Fibroblast of skin of left quadriceps (primary cell): ENCODE results near the gene NPIPA3.
"Not testable (repeated sequence)": the region's sequence is repeated elsewhere in the genome, so short reads cannot be mapped to it uniquely, and the experiment has no call there.

Experiments
- DNase-seq, 2 experiments: peaks; one replicate each; pipeline ENCODE4 v3.0.0-alpha.2; 2013; ENCODE audit warnings: low read depth in 2 of 2

Gene NPIPA3

DNA sequence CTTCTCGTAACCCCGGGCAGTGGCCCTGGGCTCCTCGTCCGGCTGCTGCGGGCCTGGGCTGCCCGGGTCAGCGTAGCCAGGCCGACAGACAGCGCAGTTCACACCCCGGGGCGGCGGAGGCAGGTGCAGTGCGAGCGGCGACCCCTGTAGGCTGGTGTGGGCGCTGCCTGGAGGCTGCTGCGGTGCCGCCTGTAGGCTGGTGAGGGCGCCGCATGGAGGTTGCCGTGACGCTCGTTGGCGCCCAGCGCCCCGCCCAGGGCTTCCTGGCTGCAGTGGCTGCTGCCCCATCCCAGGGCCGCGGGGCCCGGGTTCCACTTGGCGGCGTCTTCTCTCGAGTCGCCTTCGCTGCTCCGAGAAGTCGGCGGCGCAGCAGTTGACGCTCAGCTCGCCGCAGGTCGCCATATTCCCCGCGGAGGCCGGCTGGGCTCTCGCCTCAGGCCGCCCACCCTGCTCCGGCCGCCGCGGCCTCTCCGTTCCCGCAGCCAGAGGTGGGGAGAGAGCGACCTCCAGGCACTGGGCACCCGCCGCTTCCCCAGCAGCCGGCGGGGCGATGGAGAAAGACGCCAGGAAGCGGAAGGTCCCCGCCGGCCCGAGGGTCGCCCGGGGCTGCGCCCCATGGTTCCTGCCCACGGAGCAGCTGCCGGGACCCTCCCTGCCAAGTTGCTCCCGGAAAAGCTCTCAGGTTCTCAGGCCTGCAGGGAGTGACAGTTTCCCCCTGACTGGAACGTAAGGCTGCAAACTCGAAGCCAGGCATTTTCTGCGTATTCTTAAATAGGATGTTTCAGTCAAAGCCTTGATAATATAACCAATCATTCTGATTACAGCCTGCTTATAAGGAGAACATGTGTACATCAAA is at the start of gene NPIPA3:
NPIPA3 (plus strand) TSS at position 256 of the 856 bp plus-strand sequence. CDS start 5,533 bp downstream, outside the sequence.
- not testable (repeated sequence) for DNase-seq

DNA sequence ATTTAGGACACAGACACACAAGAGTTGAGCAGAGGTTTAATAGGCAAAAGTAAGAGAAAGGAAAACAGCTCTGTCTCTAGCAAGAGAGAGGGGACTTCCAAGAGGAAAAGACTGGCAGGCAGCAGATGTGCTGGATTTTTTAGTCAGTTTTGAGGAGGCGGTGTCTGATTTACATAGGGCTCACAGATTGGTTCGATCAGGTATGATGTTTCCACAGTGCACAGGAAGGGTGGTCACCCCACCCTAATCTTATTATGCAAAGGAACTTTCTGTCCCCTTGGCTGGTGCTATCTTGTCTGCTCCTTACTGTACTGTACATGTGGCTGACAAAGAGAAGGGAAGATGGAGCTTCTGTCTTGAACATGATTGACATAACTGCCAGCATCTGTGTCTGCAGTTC is 45.1 kb upstream of the NPIPA3 start:
- no peak for DNase-seq

DNA sequence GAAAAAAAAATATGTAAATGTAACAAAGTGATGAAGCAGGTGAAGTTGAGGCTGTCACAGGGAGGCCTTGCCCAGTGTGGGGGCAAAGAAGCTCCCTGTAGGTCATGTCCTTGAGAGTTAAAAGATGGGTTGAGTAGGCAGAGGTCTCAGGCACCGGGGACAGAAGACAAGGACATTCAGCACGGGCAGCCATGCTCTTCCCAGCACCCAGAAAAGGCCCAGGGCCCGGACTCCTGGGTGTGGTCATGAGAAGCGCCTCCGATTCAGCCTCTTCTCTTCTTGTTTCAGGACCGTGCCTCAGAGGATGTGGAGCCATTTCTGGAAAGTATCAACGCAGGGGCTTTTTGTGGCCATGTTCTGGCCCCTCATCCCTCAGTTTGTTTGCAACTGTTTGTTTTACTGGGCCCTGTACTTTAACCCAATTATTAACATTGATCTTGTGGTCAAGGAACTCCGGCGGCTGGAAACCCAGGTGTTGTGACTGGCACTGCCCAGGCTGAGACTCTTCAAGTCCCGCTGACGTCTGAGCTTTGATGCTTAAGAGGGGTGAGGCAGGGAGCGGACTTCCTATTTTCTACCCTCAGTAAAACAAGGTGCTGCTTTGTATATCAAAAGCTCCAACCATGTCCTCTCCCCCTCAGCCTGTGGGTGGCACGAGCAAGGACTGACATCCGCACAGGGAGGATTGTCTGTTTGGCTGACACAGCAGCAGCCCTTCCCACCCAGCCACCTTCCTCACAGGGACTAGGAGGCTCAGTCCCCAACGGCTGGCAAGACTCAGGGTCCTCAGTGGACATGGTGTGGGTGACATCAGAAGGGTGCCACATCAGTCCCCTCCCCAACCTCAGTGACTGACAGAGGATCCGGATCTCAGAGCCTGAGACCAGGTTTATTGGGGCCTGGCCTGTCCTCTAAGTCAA is 35.6 kb upstream of the NPIPA3 start:
- DNase-seq = no peak

DNA sequence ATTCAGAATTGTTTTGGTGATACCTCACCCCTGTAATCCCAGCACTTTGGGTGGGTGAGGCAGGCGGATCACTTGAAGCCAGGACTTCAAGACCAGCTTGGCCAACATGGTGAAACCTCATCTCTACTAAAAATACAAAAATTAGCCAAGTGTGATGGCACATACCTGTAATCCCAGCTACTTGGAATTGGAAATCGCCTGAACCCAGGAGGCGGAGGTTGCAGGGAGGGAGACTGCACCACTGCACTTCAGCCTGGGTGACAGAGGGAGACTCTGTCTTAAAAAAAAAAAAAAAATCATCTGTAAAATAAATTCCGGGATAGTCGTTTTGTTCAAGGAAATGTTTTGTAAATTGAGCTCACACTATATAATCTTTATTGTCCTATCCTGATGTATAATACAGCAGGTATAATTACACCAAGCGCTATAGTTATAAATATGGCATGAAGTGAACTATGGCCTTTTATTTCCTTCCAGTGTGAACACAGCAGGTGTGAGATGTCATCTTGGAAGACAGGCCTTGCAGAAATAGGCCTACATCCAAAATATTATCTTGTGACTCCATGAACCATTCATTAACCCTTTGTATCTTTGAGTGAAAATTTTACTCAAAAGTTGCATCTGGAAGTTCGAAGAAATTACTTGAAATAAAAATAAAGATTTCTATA is 34.5 kb upstream of the NPIPA3 start:
- no peak for DNase-seq

DNA sequence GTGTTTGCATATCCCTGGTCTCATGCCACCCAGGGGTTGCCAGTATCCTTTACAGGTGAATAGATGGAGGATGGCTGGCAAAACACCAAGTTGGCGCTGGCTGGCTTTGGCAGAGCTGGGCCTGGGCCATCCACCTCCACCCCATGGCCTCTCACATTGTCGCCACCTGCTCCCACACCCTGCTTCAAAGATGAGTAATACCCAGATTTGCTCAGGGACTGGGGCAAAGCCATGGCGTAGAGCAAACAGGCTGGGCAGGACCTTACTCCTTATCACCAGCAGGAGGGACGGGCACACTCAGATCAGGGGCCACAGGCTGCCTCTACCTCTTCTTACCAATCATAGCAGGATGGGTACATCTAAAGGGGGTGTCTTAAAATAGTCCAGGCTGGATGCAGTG is 33.4 kb upstream of the NPIPA3 start:
- no peak for DNase-seq

DNA sequence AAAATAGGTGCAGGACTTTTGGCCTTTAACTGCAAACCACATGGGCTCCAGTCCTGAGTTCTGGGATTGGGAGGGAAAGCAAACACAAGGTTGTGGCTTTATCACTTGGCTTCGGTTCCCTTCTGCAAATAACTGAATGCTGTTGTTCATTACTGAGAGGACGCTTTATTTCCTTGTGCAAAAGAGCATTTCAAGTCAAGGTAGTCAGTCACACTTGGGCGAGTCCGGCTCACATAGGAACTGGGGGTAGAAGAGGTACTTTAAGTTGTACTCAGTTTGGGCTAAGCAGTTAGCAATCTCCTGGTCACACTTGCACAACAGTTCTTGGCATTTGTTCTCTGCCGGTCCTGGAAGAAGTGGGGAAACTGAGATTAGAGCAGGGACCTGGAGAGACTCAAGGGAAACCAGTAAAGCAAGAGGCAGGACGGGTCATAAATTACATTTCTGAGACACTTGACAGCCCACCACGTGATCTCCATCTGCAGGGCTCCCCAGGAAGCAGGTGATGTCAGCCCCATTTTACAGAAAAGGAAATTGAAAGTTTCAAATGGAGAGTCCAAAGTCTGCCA is 30.7 kb upstream of the NPIPA3 start:
- DNase-seq = no peak

DNA sequence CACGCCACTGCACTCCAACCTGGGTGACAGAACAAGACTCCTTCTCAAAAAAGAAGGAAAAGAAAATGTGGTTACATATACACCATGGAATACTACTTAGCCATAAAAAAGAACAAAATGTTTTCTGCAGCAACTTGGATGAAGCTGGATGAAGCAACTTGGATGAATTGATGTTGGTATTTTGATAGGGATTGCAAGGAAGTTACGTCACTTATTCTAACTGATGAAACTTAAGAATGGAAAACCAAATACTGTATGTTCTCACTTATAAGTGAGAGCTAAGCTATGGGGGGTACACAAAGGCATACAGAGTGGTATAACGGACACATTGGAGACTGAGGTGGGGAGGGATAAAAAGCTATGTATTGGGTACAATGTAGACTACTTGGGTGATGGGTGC is 26.6 kb upstream of the NPIPA3 start:
- DNase-seq = no peak

DNA sequence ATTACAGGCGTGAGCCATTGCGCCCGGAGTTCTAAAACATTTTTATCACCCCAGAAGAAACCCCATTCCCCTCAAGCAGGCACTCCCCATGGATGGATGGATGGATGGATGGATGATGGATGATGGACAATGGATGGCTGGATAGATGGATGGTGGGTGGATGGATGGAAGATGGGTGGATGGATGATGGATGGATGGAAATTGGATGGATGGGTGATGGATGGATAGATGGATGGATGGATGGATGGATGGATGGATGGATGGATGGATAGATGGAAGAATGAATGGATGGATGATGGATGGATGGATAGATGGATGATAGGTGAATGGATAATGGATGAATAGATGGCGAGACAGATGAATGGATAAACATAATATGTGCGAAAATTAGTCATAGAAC is 25.6 kb upstream of the NPIPA3 start:
- DNase-seq = no peak

DNA sequence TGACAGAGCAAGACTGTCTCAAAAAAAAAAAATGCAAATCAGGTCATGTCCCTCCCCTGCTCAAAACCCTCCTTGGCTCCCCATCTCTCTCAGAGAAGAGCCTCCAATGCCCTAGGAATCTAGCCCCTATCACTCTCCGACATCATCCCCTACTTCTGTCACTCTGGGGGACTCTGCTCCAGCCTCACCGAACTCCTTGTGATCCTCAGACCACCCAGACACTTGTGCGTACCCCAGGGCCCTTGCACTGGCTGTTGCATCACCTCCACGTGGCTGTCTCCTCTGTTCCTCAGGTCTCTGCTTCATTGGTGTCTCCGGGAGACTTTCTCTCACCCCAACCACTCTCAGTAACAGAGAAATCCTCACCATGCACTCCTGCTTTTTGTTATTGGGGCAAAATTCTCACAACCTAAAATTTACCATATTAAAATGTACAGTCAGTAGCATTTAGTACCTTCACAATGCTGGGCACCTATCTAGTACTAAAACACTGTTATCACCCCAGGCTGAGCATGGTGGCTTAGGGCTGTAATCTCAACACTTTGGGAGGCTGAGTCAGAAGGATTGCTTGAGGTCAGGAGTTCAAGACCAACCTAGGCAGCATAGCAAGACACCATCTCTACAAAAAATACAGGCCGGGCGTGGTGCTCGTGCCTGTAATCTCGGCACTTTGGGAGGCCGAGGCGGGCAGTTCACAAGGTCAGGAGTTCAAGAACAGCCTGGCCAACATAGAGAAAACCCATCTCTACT is 24.3 kb upstream of the NPIPA3 start:
- DNase-seq = no peak

DNA sequence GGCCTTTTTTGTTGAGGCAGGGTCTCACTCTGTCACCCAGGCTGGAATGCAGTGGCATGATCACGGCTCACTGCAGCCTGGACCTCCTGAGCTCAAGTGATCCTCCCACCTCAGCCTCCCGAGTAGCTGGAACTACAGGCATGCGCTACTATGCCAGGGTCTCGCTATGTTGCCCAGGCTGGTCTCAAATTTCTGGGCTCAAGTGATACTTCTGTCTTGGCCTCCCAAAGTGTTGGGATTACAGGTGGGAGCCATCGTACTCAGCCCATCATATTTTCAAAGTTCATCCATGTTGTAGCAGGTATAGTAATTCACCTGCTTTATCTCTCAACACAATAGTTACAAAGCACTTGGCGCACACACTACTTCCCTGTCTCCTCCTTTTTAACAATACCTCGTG is 22.8 kb upstream of the NPIPA3 start:
- not testable (repeated sequence) for DNase-seq

DNA sequence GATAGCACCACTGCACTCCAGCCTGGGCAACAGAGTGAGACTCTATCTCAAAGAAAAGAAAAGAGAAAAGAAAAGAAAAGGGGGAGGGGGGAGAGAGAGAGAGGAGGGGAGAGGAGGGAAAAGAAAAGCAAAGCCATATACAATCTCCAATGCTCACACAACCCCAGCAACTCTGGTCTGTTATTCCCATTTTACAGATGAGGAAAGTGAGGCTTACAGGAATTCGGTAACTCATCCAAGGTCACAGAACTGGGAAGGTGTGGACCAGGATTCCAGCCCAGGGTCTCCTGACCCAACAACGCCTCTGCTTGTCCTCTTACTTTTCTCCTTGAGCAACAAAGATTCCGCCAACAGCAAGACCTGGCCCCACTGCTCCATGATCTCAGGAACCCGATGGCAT is 22.1 kb upstream of the NPIPA3 start:
- no peak for DNase-seq

DNA sequence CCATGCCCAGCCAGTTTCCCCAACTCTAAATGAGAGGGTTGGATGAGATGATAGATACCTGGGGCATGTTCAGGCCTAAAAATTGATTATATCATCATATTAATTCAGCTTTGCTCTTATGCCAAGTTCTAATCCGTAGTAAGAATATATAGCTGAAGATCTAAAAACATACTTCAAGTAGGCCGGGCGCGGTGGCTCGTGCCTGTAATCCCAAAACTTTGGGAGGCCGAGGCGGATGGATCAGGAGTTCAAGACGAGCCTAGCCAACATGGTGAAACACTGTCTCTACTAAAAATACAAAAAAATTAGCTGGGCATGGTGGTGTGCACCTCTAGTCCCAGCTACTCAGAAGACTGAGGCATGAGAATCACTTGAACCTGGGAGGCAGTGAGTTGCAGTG is 21.1 kb upstream of the NPIPA3 start:
- no peak for DNase-seq

DNA sequence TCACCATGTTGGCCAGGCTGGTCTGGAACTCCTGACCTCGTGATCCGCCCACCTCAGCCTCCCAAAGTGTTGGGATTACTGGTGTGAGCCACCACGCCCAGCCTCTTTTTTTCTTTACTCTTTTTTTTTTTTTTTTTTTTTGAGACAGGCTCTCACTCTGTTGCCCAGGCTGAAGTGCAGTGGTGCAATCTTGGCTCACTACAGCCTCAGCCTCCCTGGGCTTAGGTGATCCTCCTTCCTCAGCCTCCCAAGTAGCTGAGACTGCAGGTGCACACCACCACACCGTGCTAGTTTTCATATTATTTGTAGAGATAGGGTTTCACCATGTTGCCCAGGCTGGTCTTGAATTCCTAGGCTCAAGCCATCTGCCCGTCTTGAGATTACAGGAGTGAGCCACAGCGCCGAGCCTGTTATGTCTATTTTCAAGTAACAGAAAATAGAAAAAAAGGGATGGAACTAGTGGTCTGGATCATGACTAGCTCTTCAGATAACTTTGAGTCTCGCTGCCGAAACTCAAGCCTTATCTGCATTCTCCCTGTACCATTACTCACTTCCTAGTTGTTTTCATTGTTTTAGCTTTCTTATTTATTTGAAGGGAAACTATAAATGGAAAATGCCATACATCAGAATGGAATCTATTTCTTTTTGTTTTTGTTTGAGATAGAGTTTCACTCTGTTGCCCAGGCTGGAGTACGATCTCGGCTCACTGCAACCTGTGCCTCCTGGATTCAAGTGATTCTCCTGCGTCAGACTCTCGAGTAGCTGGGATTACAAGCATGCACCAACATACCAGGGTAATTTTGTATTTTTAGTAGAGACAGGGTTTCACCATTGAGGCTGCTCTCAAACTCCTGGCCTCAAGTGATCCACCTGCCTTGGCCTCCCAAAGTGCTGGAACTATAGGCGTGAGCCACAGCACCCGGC is 17.1 kb upstream of the NPIPA3 start:
- DNase-seq = not testable (repeated sequence)

DNA sequence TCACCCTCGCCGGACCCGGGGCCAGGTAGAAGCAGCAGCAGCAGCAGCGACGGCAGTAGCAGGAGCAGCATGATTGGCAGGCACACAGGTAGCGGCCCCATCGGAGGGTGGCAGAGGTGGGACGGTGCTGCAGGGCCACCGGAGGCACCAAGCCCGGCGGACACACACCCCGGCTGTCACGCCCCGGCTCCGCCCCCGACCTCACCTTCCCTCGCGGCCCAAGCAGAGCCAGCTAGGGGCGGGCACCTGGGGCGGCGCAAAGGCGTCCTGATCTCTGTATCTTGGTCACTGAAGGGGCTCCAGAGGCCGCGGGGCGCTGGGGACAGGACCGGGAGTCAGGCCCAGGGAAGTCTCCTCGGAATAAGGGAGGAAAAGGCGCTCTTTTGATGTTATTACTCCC is 9.1 kb upstream of the NPIPA3 start, which contains the start of gene PLA2G10:
PLA2G10 (minus strand) TSS at position 180 of the 400 bp plus-strand sequence; CDS start at position 101, 79 bp downstream.
- not testable (repeated sequence) for DNase-seq

DNA sequence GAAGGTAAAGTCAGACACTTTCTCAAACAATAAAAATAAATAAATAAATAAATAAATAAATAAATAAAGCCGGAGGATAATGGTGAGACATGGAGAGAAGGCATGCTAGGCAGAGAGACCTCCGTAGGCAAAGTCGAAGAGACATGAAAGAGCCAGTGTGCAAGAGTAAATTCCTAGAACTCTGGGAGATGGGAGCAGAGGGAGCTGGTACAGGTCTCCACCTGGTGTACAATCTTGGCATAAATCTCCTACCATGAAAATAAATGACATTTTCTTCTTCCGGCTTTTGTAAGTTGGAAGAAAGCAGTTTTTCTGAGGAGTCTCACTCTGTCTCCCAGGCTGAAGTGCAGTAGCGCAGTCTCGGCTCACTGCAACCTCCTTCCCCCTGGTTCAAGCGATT is 1.4 kb upstream of the NPIPA3 start:
- not testable (repeated sequence) for DNase-seq

DNA sequence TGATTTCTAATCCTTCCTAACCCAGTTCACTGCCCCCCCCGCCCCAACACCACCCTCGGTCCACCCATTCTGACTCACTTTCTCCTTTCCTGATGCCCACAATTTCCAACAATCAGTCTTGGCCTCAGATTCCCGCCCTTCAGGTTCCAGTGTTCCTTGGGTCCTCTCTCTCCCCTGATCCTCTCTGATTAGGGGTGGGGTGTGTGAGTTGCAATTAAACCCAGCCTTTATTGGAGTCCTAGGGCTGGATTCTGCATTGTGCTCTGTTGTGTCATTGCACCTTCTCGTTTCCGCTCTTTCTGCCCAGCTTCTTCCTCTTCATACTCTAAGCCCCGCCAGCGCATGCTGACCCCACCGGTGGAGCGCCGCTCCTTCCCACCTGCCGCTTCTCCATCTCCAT is 539 bp upstream of the NPIPA3 start:
- DNase-seq = not testable (repeated sequence)

DNA sequence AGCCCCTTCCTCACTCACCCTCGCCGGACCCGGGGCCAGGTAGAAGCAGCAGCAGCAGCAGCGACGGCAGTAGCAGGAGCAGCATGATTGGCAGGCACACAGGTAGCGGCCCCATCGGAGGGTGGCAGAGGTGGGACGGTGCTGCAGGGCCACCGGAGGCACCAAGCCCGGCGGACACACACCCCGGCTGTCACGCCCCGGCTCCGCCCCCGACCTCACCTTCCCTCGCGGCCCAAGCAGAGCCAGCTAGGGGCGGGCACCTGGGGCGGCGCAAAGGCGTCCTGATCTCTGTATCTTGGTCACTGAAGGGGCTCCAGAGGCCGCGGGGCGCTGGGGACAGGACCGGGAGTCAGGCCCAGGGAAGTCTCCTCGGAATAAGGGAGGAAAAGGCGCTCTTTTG is 30.0 kb downstream of the NPIPA3 start:
- DNase-seq = not testable (repeated sequence)

DNA sequence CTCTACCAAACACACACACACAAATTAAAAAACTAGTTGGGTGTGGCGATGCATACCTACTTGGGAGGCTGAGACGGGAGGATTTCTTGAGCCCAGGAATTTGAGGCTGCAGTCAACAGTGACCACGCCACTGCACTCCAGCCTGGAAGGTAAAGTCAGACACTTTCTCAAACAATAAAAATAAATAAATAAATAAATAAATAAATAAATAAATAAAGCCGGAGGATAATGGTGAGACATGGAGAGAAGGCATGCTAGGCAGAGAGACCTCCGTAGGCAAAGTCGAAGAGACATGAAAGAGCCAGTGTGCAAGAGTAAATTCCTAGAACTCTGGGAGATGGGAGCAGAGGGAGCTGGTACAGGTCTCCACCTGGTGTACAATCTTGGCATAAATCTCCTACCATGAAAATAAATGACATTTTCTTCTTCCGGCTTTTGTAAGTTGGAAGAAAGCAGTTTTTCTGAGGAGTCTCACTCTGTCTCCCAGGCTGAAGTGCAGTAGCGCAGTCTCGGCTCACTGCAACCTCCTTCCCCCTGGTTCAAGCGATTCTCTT is 37.7 kb downstream of the NPIPA3 start:
- DNase-seq = not testable (repeated sequence)

DNA sequence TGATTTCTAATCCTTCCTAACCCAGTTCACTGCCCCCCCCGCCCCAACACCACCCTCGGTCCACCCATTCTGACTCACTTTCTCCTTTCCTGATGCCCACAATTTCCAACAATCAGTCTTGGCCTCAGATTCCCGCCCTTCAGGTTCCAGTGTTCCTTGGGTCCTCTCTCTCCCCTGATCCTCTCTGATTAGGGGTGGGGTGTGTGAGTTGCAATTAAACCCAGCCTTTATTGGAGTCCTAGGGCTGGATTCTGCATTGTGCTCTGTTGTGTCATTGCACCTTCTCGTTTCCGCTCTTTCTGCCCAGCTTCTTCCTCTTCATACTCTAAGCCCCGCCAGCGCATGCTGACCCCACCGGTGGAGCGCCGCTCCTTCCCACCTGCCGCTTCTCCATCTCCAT is 38.6 kb downstream of the NPIPA3 start:
- not testable (repeated sequence) for DNase-seq
